ENCODE measurements around the gene MED12L. TPM values are rescaled to one million over a fixed set of nuclear protein-coding genes. Genes with fewer than 3 reads are reported as not detected.

The MED12L gene
- total and polyA plus RNA-seq, 2 donors (not counting 1 experiment from before 2014, with no cell fraction given) = 0.94 to 4.3 TPM

GRCh38 chr3:151219056-151219455, 133.6 kb downstream of the MED12L start:
- H3K9me3 ChIP-seq (ENCODE audit: control insufficient read depth, insufficient read depth, low read depth, low read length) = no peaks in the 10 kb centered on the region
- H2AFZ ChIP-seq (ENCODE audit: low read length) = no peak overlapping the region
- H3K4me3 ChIP-seq (replicated peaks in 1 of 4; ENCODE audit: control extremely low read depth in 1 of 4, insufficient read depth in 1 of 4, low read depth in 3 of 4, low read length in 4 of 4) = no peak overlapping the region
- H3K27ac ChIP-seq (ENCODE audit: insufficient read depth, low read length) = no peak overlapping the region
- no peaks in the 10 kb centered on the region for H3K79me2 ChIP-seq (ENCODE audit: control insufficient read depth, insufficient read depth, low read length)
- TF ChIP-seq EZH2 (IDR thresholded peaks at IDR 0.05; ENCODE audit: low read length, missing control alignments) = no peak
- TF ChIP-seq CTCF (conservative IDR thresholded peaks at IDR 0.05 in 1 of 2, IDR thresholded peaks at IDR 0.05 in 1 of 2; ENCODE audit: low read depth in 1 of 2, low read length in 2 of 2) = no peak
- H3K27me3 ChIP-seq (ENCODE audit: control insufficient read depth, insufficient read depth, low read length) = no peaks in the 10 kb centered on the region
- no peak overlapping the region for H3K9ac ChIP-seq (ENCODE audit: insufficient read depth, low read length)
- peak; percentile 49 to 90 for DNase-seq (ENCODE audit: low read depth in 2 of 2)
- H3K4me2 ChIP-seq (ENCODE audit: extremely low read depth, insufficient read depth, low read length) = no peak overlapping the region
- no peaks in the 10 kb centered on the region for H3K36me3 ChIP-seq (ENCODE audit: control insufficient read depth, insufficient read depth, low read length)
- H4K20me1 ChIP-seq (ENCODE audit: control insufficient read depth, extremely low read depth, insufficient read depth, low read length) = no peaks in the 10 kb centered on the region
- H3K4me1 ChIP-seq (ENCODE audit: control insufficient read depth, extremely low read depth, insufficient read depth, low read length) = peaks cover 8% of the 10 kb centered on the region

GRCh38 chr3:151224268-151224866, 138.9 kb downstream of the MED12L start:
- H3K9ac ChIP-seq (ENCODE audit: insufficient read depth, low read length) = no peak overlapping the region
- no peak for DNase-seq (ENCODE audit: low read depth in 2 of 2)

More at GRCh38 chr3:151224268-151224866, 138.9 kb downstream of the MED12L start:
- Histone ChIP-seq H3K4me2 (ENCODE audit: extremely low read depth, insufficient read depth, low read length) (no peak overlapping the region), H3K4me1 (ENCODE audit: control insufficient read depth, extremely low read depth, insufficient read depth, low read length) (peaks cover 27% of the 10 kb centered on the region), H4K20me1 (ENCODE audit: control insufficient read depth, extremely low read depth, insufficient read depth, low read length) (no peaks in the 10 kb centered on the region), H3K9me3 (ENCODE audit: control insufficient read depth, insufficient read depth, low read depth, low read length) (no peaks in the 10 kb centered on the region), H3K79me2 (ENCODE audit: control insufficient read depth, insufficient read depth, low read length) (no peaks in the 10 kb centered on the region), H3K36me3 (ENCODE audit: control insufficient read depth, insufficient read depth, low read length) (no peaks in the 10 kb centered on the region), H3K27ac (ENCODE audit: insufficient read depth, low read length) (no peak overlapping the region), H3K27me3 (ENCODE audit: control insufficient read depth, insufficient read depth, low read length) (no peaks in the 10 kb centered on the region), H2AFZ (ENCODE audit: low read length) (no peak overlapping the region), H3K4me3 (replicated peaks in 1 of 4; ENCODE audit: control extremely low read depth in 1 of 4, insufficient read depth in 1 of 4, low read depth in 3 of 4, low read length in 4 of 4) (no peak overlapping the region)
- TF ChIP-seq CTCF (conservative IDR thresholded peaks at IDR 0.05 in 1 of 2, IDR thresholded peaks at IDR 0.05 in 1 of 2; ENCODE audit: low read depth in 1 of 2, low read length in 2 of 2) (no peak), EZH2 (IDR thresholded peaks at IDR 0.05; ENCODE audit: low read length, missing control alignments) (no peak)

Measured in fibroblast of lung (primary cell).